PC-3 (cell line): ENCODE results near the gene SLC1A5. TPM values are rescaled to one million over a fixed set of nuclear protein-coding genes. Genes with fewer than 3 reads are reported as not detected.

Experiments used
- ATAC-seq: fragments of 200-7000 bp; cut with Tn5 transposase; 2 replicates; pipeline ENCODE4 v1.9.1; 2020; ENCODE audit warnings: mild to moderate bottlenecking, moderate library complexity
- BruUV-seq: library from RNA; stranded (reverse); fragments of 400-500 nt; replicated peaks from 2 replicates; lab custom pipeline; 2021; lab: Mats Ljungman, UMichigan
- CTCF ChIA-PET: fragments of 300-600 bp; sonication (Branson Sonifier 250); formaldehyde crosslinking; loops from one replicate; lab custom pipeline; 2022; ENCODE audit warnings: antibody characterized with exemption; lab: Charles Lee
- POLR2A ChIA-PET: fragments of 300-600 bp; sonication (Branson Sonifier 250); formaldehyde crosslinking; loops from one replicate; lab custom pipeline; 2022; ENCODE audit warnings: antibody characterized with exemption; ENCODE audit not compliant: unreplicated experiment; lab: Charles Lee
- DNase-seq: peaks from one replicate; pipeline ENCODE4 v3.0.0-alpha.2; 2015
- H2AFZ ChIP-seq: fragments of 300-600 bp; sonication (generic); 2 replicates; pipeline ENCODE4 v1.6.0; 2016; ENCODE audit warnings: antibody characterized with exemption, low read length
- H3F3A ChIP-seq: fragments of 300-600 bp; sonication (generic); one replicate; pipeline ENCODE4 v1.6.0; 2017; ENCODE audit warnings: antibody characterized with exemption, low read length, control low read depth, mild to moderate bottlenecking; ENCODE audit not compliant: unreplicated experiment
- H3K27ac ChIP-seq: fragments of 300-600 bp; sonication (generic); 2 replicates; pipeline ENCODE4 v1.5.1; 2016; ENCODE audit warnings: mild to moderate bottlenecking, low read length
- H3K27me3 ChIP-seq: fragments of 300-600 bp; sonication (generic); 2 replicates; pipeline ENCODE4 v1.6.1; 2016; ENCODE audit warnings: low read length, mixed read lengths
- H3K36me3 ChIP-seq: fragments of 300-600 bp; sonication (generic); 2 replicates; pipeline ENCODE4 v1.6.1; 2016; ENCODE audit warnings: low read depth, mixed run types, low read length, mixed read lengths
- H3K4me1 ChIP-seq: fragments of 300-600 bp; sonication (generic); 2 replicates; pipeline ENCODE4 v1.5.1; 2016; ENCODE audit warnings: low read length; ENCODE audit not compliant: insufficient read depth
- H3K4me2 ChIP-seq: fragments of 300-600 bp; sonication (generic); 2 replicates; pipeline ENCODE4 v1.6.0; 2016; ENCODE audit warnings: low read length
- H3K4me3 ChIP-seq: fragments of 300-600 bp; sonication (generic); 2 replicates; pipeline ENCODE4 v1.5.1; 2016; ENCODE audit warnings: mild to moderate bottlenecking, low read length, mixed read lengths
- H3K79me2 ChIP-seq: fragments of 300-600 bp; sonication (generic); 2 replicates; pipeline ENCODE4 v1.6.1; 2017; ENCODE audit warnings: low read length, mixed read lengths
- H3K9ac ChIP-seq: fragments of 300-600 bp; sonication (generic); 2 replicates; pipeline ENCODE4 v1.6.0; 2016; ENCODE audit warnings: mild to moderate bottlenecking, low read length
- H3K9me2 ChIP-seq: fragments of 300-600 bp; sonication (generic); replicated peaks from 2 replicates; pipeline ENCODE4 v1.6.1; 2016; ENCODE audit warnings: mixed run types, low read length, mixed read lengths
- H3K9me3 ChIP-seq: fragments of 300-600 bp; sonication (generic); 2 replicates; pipeline ENCODE4 v1.6.1; 2016; ENCODE audit warnings: low read length, mixed read lengths
- H4K20me1 ChIP-seq: fragments of 300-600 bp; sonication (generic); 2 replicates; pipeline ENCODE4 v1.6.1; 2016; ENCODE audit warnings: low read length, mixed read lengths
- CTCF ChIP-seq: fragments of 300-600 bp; sonication (generic); conservative IDR thresholded peaks from 2 replicates; pipeline ENCODE4 v1.5.1; 2017; ENCODE audit warnings: antibody characterized with exemption, low read depth, mild to moderate bottlenecking, low read length
- EZH2 ChIP-seq: fragments of 300-600 bp; sonication (generic); IDR thresholded peaks from one replicate; pipeline ENCODE4 v1.6.1; 2017; ENCODE audit warnings: antibody characterized with exemption, mild to moderate bottlenecking, low read length; ENCODE audit not compliant: unreplicated experiment
- EZH2phosphoT487 ChIP-seq: fragments of 300-600 bp; sonication (generic); IDR thresholded peaks from 2 replicates; pipeline ENCODE4 v1.6.1; 2018; ENCODE audit warnings: mild to moderate bottlenecking, antibody characterized with exemption, low read length, borderline replicate concordance
- intact Hi-C: fragments of 100-400 bp; cut with micrococcal nuclease; formaldehyde crosslinking; loops from 2 replicates; pipeline ENCODE4 v1.9.0; 2023
- total RNA-seq: library from RNA; depleted of rRNA; stranded (reverse); fragments of >200 nt; gene quantifications from 2 replicates; pipeline ENCODE4 v1.2.3, GENCODE V29; 2014

Gene SLC1A5
- total RNA-seq, 1 experiment from 2014 or later: 97.4 TPM

- H4K20me1 ChIP-seq: peaks cover 3% of the 10 kb centered on the region; the same call in 1 of the 2 replicates
These were observed 60.2 kb downstream of the SLC1A5 start for GRCh38 chr19:46728208-46728607.

GRCh38 chr19:46727757-46728156, 60.6 kb downstream of the SLC1A5 start:
- Histone ChIP-seq H3K79me2 (peaks cover 37% of the 10 kb centered on the region), H3K9ac (no peak overlapping the region), H3K9me2 (no peaks in the 10 kb centered on the region), H3K27me3 (no peaks in the 10 kb centered on the region), H3K36me3 (peaks cover 34% of the 10 kb centered on the region), H3K4me3 (no peak overlapping the region), H3K9me3 (no peaks in the 10 kb centered on the region), H2AFZ (no peak overlapping the region), H3K4me2 (no peak overlapping the region), H3K4me1 (peaks cover 24% of the 10 kb centered on the region), H3F3A (no peaks in the 10 kb centered on the region), H3K27ac (no peak overlapping the region), H4K20me1 (no peaks in the 10 kb centered on the region)
- BruUV-seq: no TSS peak
- DNase-seq: no peak
- TF ChIP-seq CTCF: no peak
- no peak for TF ChIP-seq EZH2
- TF ChIP-seq EZH2phosphoT487: no peak
- ATAC-seq: no peak
- ChIA-PET POLR2A (no interaction called here), CTCF (no interaction called here)
- intact Hi-C loops: no loop called here

More at GRCh38 chr19:46728208-46728607, 60.2 kb downstream of the SLC1A5 start:
- Histone ChIP-seq H3K4me1 (peaks cover 29% of the 10 kb centered on the region), H3K9ac (no peak overlapping the region), H3K27ac (no peak overlapping the region), H2AFZ (no peak overlapping the region), H3K36me3 (peaks cover 31% of the 10 kb centered on the region), H3F3A (no peaks in the 10 kb centered on the region), H3K9me3 (no peaks in the 10 kb centered on the region), H3K79me2 (peaks cover 42% of the 10 kb centered on the region), H3K27me3 (no peaks in the 10 kb centered on the region), H3K9me2 (no peaks in the 10 kb centered on the region), H3K4me2 (no peak overlapping the region), H3K4me3 (no peak overlapping the region)
- intact Hi-C loops: no loop called here
- POLR2A ChIA-PET: no interaction called here
- ATAC-seq (no peak), DNase-seq (no peak)
- TF ChIP-seq EZH2phosphoT487 (no peak), EZH2 (no peak), CTCF (no peak)
- CTCF ChIA-PET: interaction anchor here (0.5 to 0.6 kb wide), 2 partner anchors 11 to 92 kb away, joined by 6 to 7 read pairs; partner anchors contain the start of gene PRKD2
- no TSS peak for BruUV-seq

GRCh38 chr19:46726971-46727501, 61.4 kb downstream of the SLC1A5 start:
- Histone ChIP-seq H4K20me1 (no peaks in the 10 kb centered on the region), H3K79me2 (peaks cover 31% of the 10 kb centered on the region), H3K4me3 (no peak overlapping the region), H3F3A (no peaks in the 10 kb centered on the region), H2AFZ (no peak overlapping the region), H3K9ac (no peak overlapping the region), H3K9me3 (no peaks in the 10 kb centered on the region), H3K4me1 (peaks cover 19% of the 10 kb centered on the region), H3K36me3 (peaks cover 38% of the 10 kb centered on the region), H3K27ac (no peak overlapping the region), H3K9me2 (no peaks in the 10 kb centered on the region), H3K4me2 (no peak overlapping the region), H3K27me3 (no peaks in the 10 kb centered on the region)
- DNase-seq (no peak), ATAC-seq (no peak)
- ChIA-PET POLR2A (no interaction called here), CTCF (no interaction called here)
- intact Hi-C loops: no loop called here
- TF ChIP-seq CTCF (no peak), EZH2phosphoT487 (no peak), EZH2 (no peak)
- no TSS peak for BruUV-seq
